GM12878 (cell line): ENCODE data around the gene PCCB. TPM values are rescaled to one million over a fixed set of nuclear protein-coding genes. Genes with fewer than 3 reads are reported as not detected.

ENCODE experiments used
- ATAC-seq: fragments of 200-7000 bp; cut with Tn5 transposase; 3 replicates; pipeline ENCODE4 v1.9.1; 2020; ENCODE audit warnings: mild to moderate bottlenecking, moderate library complexity
- BruUV-seq: library from RNA; stranded (reverse); fragments of 400-500 nt; replicated peaks from 2 replicates; lab custom pipeline; 2021; lab: Mats Ljungman, UMichigan
- CTCF ChIA-PET: fragments of 300-600 bp; sonication (Branson Sonifier 250); formaldehyde crosslinking; extraction: SDS; loops from one replicate; lab custom pipeline; 2021; ENCODE audit warnings: inconsistent platforms; lab: Yijun Ruan, JAX
- POLR2A ChIA-PET: fragments of 350-600 bp; formaldehyde crosslinking; extraction: SDS; loops from one replicate; lab custom pipeline; 2021; ENCODE audit warnings: inconsistent platforms; lab: Charles Lee
- RAD21 ChIA-PET: fragments of 300-600 bp; sonication (Branson Sonifier 250); formaldehyde crosslinking; loops from one replicate; lab custom pipeline; 2023; ENCODE audit warnings: antibody characterized with exemption; ENCODE audit not compliant: unreplicated experiment; lab: Charles Lee
- SMC1A ChIA-PET: fragments of 300-600 bp; sonication (Branson Sonifier 250); formaldehyde crosslinking; loops from one replicate; lab custom pipeline; 2023; ENCODE audit not compliant: unreplicated experiment, uncharacterized antibody; lab: Charles Lee
- DNase-seq: peaks from one replicate; pipeline ENCODE4 v3.0.0-alpha.2; 2011; ENCODE audit warnings: low read depth, low spot score
- FAIRE-seq: peaks from 3 replicates; lab custom pipeline; 2011; peaks lifted over from hg19 to GRCh38; lab: Jason Lieb, UNC
- H2AFZ ChIP-seq: 2 replicates; pipeline ENCODE4 v1.6.0; 2011; ENCODE audit warnings: low read depth, low read length, control low read depth; ENCODE audit not compliant: control insufficient read depth
- H3K27ac ChIP-seq: 2 replicates; pipeline ENCODE4 v1.5.1; 2011; ENCODE audit warnings: control low read depth; ENCODE audit not compliant: control insufficient read depth, insufficient read depth
- H3K27me3 ChIP-seq, 2 experiments: replicated peaks in 1 of 2; 2 replicates each; pipeline versions ENCODE4 v1.6.0 to v1.6.1; 2011; ENCODE audit warnings: low read length in 1 of 2; ENCODE audit not compliant: control insufficient read depth in 2 of 2, insufficient read depth in 2 of 2
- H3K36me3 ChIP-seq, 2 experiments: 2 replicates each; pipeline ENCODE4 v1.5.1; 2011; ENCODE audit warnings: low read length in 1 of 2; ENCODE audit not compliant: control insufficient read depth in 2 of 2, insufficient read depth in 2 of 2
- H3K4me1 ChIP-seq: 2 replicates; pipeline ENCODE4 v1.6.1; 2011; ENCODE audit warnings: mild to moderate bottlenecking, low read length, moderate library complexity, mixed read lengths; ENCODE audit not compliant: control insufficient read depth, insufficient read depth
- H3K4me2 ChIP-seq: 2 replicates; pipeline ENCODE4 v1.6.0; 2011; ENCODE audit warnings: control low read depth; ENCODE audit not compliant: control insufficient read depth, insufficient read depth
- H3K4me3 ChIP-seq: fragments of 200-600 bp; sonication (generic); 2 replicates; pipeline ENCODE4 v1.5.1; 2016
- H3K79me2 ChIP-seq: 2 replicates; pipeline ENCODE4 v1.6.0; 2011; ENCODE audit warnings: low read length; ENCODE audit not compliant: control insufficient read depth, insufficient read depth
- H3K9ac ChIP-seq: 2 replicates; pipeline ENCODE4 v1.8.0; 2011; ENCODE audit warnings: low read length, control low read depth, mixed read lengths; ENCODE audit not compliant: control insufficient read depth, insufficient read depth
- H3K9me3 ChIP-seq: replicated peaks from 3 replicates; pipeline ENCODE4 v1.5.1; 2011; ENCODE audit warnings: mild to moderate bottlenecking, low read length; ENCODE audit not compliant: control insufficient read depth, insufficient read depth
- H4K20me1 ChIP-seq: 2 replicates; pipeline ENCODE4 v1.6.0; 2011; ENCODE audit not compliant: control insufficient read depth, insufficient read depth
- IKZF2 ChIP-seq, 2 experiments: fragments of 450-650 bp; IDR thresholded peaks; 2 replicates each; pipeline ENCODE4 v1.6.1; 2017; ENCODE audit warnings: mild to moderate bottlenecking in 2 of 2, moderate library complexity in 2 of 2
- JUNB ChIP-seq: IDR thresholded peaks from 2 replicates; pipeline ENCODE4 v1.6.1; 2016; ENCODE audit warnings: antibody characterized with exemption, mild to moderate bottlenecking
- MAX ChIP-seq: IDR thresholded peaks from 2 replicates; pipeline ENCODE4 v1.6.1; 2012; ENCODE audit warnings: low read depth, low read length, improper control_type of control experiment
- NFYA ChIP-seq: IDR thresholded peaks from 2 replicates; pipeline ENCODE4 v1.6.1; 2011; ENCODE audit warnings: low read depth, mild to moderate bottlenecking, low read length, improper control_type of control experiment, borderline replicate concordance
- POLR2AphosphoS2 ChIP-seq: IDR thresholded peaks from 2 replicates; pipeline ENCODE4 v1.6.1; 2011; ENCODE audit warnings: low read depth, mild to moderate bottlenecking, low read length, improper control_type of control experiment, moderate library complexity
- SPI1 ChIP-seq: IDR thresholded peaks from 2 replicates; pipeline ENCODE4 v1.6.1; 2011; ENCODE audit warnings: low read depth, mild to moderate bottlenecking, low read length, moderate library complexity, borderline replicate concordance; ENCODE audit not compliant: insufficient read depth
- SREBF2 ChIP-seq: IDR thresholded peaks from 2 replicates; pipeline ENCODE4 v1.6.1; 2012; ENCODE audit warnings: mild to moderate bottlenecking, low read length
- SUPT20H ChIP-seq: IDR thresholded peaks from 2 replicates; pipeline ENCODE4 v1.6.1; 2011; ENCODE audit warnings: low read depth, mild to moderate bottlenecking, low read length, moderate library complexity, borderline replicate concordance; ENCODE audit not compliant: control insufficient read depth
- TBL1XR1 ChIP-seq: IDR thresholded peaks from 2 replicates; pipeline ENCODE4 v1.6.1; 2012; ENCODE audit warnings: low read depth, low read length, improper control_type of control experiment
- YY1 ChIP-seq: IDR thresholded peaks from 2 replicates; pipeline ENCODE4 v1.6.1; 2011; ENCODE audit warnings: low read depth, mild to moderate bottlenecking, low read length
- ZBTB40 ChIP-seq: fragments of 450-650 bp; IDR thresholded peaks from 2 replicates; pipeline ENCODE4 v1.6.1; 2016; ENCODE audit warnings: mild to moderate bottlenecking, moderate library complexity, borderline replicate concordance
- WGBS: methylation state at CpG from one replicate; pipeline ENCODE4 v1.1.6; 2016; ENCODE audit warnings: low lambda C conversion rate; ENCODE audit not compliant: insufficient replicate concordance, insufficient coverage; ENCODE audit errors: missing lambda C conversion rate; 5-methylcytosine and 5-hydroxymethylcytosine counted together
- in situ Hi-C: fragments of 300-500 bp; cut with MboI; formaldehyde crosslinking; loops from 9 replicates; pipeline ENCODE4 v1.14.3; 2018; ENCODE audit warnings: mixed read lengths
- intact Hi-C: fragments of 100-400 bp; cut with micrococcal nuclease; formaldehyde crosslinking; loops from one replicate; pipeline ENCODE4 v1.14.2; 2022; ENCODE audit not compliant: unreplicated experiment
- polyA plus RNA-seq, 11 experiments: library from polyadenylated mRNA; depleted of rRNA in 4 of 11; unstranded in 6 of 11; stranded (reverse) in 5 of 11; fragments of >200 nt; fragmentation: Nextera tagmentation in 4 of 11; fragmentation: Illumina TruSeq in 1 of 11; extraction: Ambion mirVana in 4 of 11; extraction: Trizol in 1 of 11; gene quantifications; 1 replicate in 1 of 11; 2 replicates in 10 of 11; pipeline versions ENCODE4 v1.2.1 to v1.2.3, GENCODE V29; 2011 to 2016; ENCODE audit warnings: inconsistent platforms in 2 of 11, missing spikeins in 2 of 11, low read depth in 1 of 11
- total RNA-seq, 4 experiments: library from RNA; depleted of rRNA in 3 of 4; stranded (reverse); fragments of >200 nt in 3 of 4; fragmentation: Illumina TruSeq in 1 of 4; extraction: Trizol in 1 of 4; gene quantifications; 2 replicates each; pipeline versions ENCODE4 v1.2.1 to v1.2.3, GENCODE V29; 2013 to 2021
- TF ChIP-seq, protein P1 (sequence below): fragments of 450-650 bp; IDR thresholded peaks from 2 replicates; pipeline ENCODE4 v1.6.1; 2017; ENCODE audit warnings: borderline replicate concordance

The PCCB gene
- total and polyA plus RNA-seq, 10 of the 15 experiments (the other 5 are each of a cell fraction or from before 2014, with no cell fraction given) = 67.2 to 133 (median 86.9) TPM

- Histone ChIP-seq H3K27me3 (no peaks in the 10 kb centered on the region), H4K20me1 (no peaks in the 10 kb centered on the region), H3K27ac (no peak overlapping the region), H3K9me3 (no peaks in the 10 kb centered on the region), H2AFZ (no peak overlapping the region), H3K4me3 (no peak overlapping the region), H3K9ac (no peak overlapping the region), H3K4me1 (peaks cover 11% of the 10 kb centered on the region), H3K36me3 (peaks cover 1 to 15% of the 10 kb centered on the region in 2 experiments; a peak in 3 of 4 replicates), H3K4me2 (no peak overlapping the region), H3K79me2 (peaks cover 14% of the 10 kb centered on the region)
- intact Hi-C loops = no loop called here
- POLR2A ChIA-PET = no interaction called here
- RAD21 ChIA-PET = no interaction called here
- in situ Hi-C loops = no loop called here
- ATAC-seq (no peak), DNase-seq (no peak), FAIRE-seq (no peak)
- CTCF ChIA-PET = interaction anchor here (0.9 kb wide), 1 partner anchor 177 kb away, joined by 3 read pairs; no protein-coding TSS in a partner anchor
- TF ChIP-seq, protein P1, sequence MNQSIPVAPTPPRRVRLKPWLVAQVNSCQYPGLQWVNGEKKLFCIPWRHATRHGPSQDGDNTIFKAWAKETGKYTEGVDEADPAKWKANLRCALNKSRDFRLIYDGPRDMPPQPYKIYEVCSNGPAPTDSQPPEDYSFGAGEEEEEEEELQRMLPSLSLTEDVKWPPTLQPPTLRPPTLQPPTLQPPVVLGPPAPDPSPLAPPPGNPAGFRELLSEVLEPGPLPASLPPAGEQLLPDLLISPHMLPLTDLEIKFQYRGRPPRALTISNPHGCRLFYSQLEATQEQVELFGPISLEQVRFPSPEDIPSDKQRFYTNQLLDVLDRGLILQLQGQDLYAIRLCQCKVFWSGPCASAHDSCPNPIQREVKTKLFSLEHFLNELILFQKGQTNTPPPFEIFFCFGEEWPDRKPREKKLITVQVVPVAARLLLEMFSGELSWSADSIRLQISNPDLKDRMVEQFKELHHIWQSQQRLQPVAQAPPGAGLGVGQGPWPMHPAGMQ = no peak
- TF ChIP-seq MAX (no peak), SUPT20H (no peak), NFYA (no peak), JUNB (no peak), SREBF2 (no peak), POLR2AphosphoS2 (no peak), ZBTB40 (no peak), IKZF2 (IDR thresholded peaks at IDR 0.05) (no peak), SPI1 (no peak), YY1 (no peak), TBL1XR1 (no peak)
- no TSS peak for BruUV-seq
- 99% methylated on average over 8 of the region's 8 CpGs for WGBS
- SMC1A ChIA-PET = no interaction called here
These were observed 5.7 kb downstream of the PCCB start for GRCh38 chr3:136255672-136256406.
